ENCODE results near the gene PAF1. TPM values are rescaled to one million over a fixed set of nuclear protein-coding genes. Genes with fewer than 3 reads are reported as not detected.

Gene PAF1
- total and polyA plus RNA-seq, 2 donors (not counting 3 experiments of a cell fraction or from before 2014, with no cell fraction given): 55.1 to 90.8 TPM

- peaks cover 11 to 49% of the 10 kb centered on the region in 2 experiments for H3K36me3 ChIP-seq (ENCODE audit: control insufficient read depth in 2 of 2, extremely low read depth in 1 of 2, insufficient read depth in 2 of 2, low read length in 2 of 2)
- no TSS peak for BruUV-seq (replicated peaks)
- POLR2A ChIA-PET: interaction anchor here (1.8 kb wide), 1 partner anchor 15 kb away, joined by 7 read pairs; the partner anchor contains the start of gene RPS16
Measured at GRCh38 chr19:39420769-39421168, 29.9 kb upstream of the PAF1 start.

More at GRCh38 chr19:39420769-39421168, 29.9 kb upstream of the PAF1 start:
- H3K9ac ChIP-seq (replicated peaks; ENCODE audit: extremely low read depth, insufficient read depth, low read length): no peak overlapping the region
- TF ChIP-seq MAX (IDR thresholded peaks at IDR 0.05; ENCODE audit: insufficient read depth, insufficient read length) (no peak), FOS (IDR thresholded peaks at IDR 0.05; ENCODE audit: borderline replicate concordance, insufficient read depth, low read length) (no peak), POLR2A (IDR thresholded peaks at IDR 0.05; ENCODE audit: low read depth, low read length) (no peak), POLR2AphosphoS5 (IDR thresholded peaks at IDR 0.05; ENCODE audit: insufficient read depth, low read depth, low read length) (no peak), GATA2 (IDR thresholded peaks at IDR 0.05; ENCODE audit: insufficient read depth, insufficient read length, low read depth, low read length) (no peak), JUN (IDR thresholded peaks at IDR 0.05; ENCODE audit: borderline replicate concordance, insufficient read depth, insufficient read length, low read depth) (no peak), EZH2 (IDR thresholded peaks at IDR 0.05; ENCODE audit: borderline replicate concordance, low read depth, low read length, severe bottlenecking) (no peak), CTCF (IDR thresholded peaks at IDR 0.05; ENCODE audit: extremely low read depth in 1 of 2, insufficient read depth in 1 of 2, low read depth in 1 of 2, low read length in 2 of 2) (no peak), MYC (IDR thresholded peaks at IDR 0.05; ENCODE audit: low read depth, low read length) (no peak)
- DNase-seq (ENCODE audit: low read depth, low spot score) (no peak), FAIRE-seq (no peak)
- H3K4me2 ChIP-seq (ENCODE audit: insufficient read depth, low read length): no peak overlapping the region
- no peaks in the 10 kb centered on the region for H3K9me1 ChIP-seq (replicated peaks; ENCODE audit: control insufficient read depth, extremely low read depth, insufficient read depth, low read length)
- H3K4me1 ChIP-seq (ENCODE audit: control insufficient read depth, extremely low read depth, insufficient read depth, low read length): no peaks in the 10 kb centered on the region
- no peaks in the 10 kb centered on the region for H3K79me2 ChIP-seq (ENCODE audit: control insufficient read depth, insufficient read depth, low read length)
- no peaks in the 10 kb centered on the region for H3K9me3 ChIP-seq (replicated peaks; ENCODE audit: control insufficient read depth, insufficient read depth, low read length)
- dilution Hi-C loops (cut with MboI; ENCODE audit: extremely low pct_ligation_motif_present, low sequenced_read_pairs) (no loop called here), intact Hi-C loops (cut with micrococcal nuclease) (no loop called here)
- H3K27me3 ChIP-seq (ENCODE audit: control insufficient read depth in 2 of 2, insufficient read depth in 2 of 2, low read length in 2 of 2): no peaks in the 10 kb centered on the region
- H3K27ac ChIP-seq (ENCODE audit: insufficient read depth, low read depth, low read length): no peak overlapping the region
- H3K4me3 ChIP-seq (replicated peaks in 1 of 3; ENCODE audit: insufficient read depth in 1 of 3, low read depth in 1 of 3, low read length in 3 of 3): no peak overlapping the region
- no peaks in the 10 kb centered on the region for H4K20me1 ChIP-seq (replicated peaks; ENCODE audit: control insufficient read depth, extremely low read depth, insufficient read depth, low read length)
- H2AFZ ChIP-seq (ENCODE audit: low read depth, low read length): no peak overlapping the region
- CTCF ChIA-PET: interaction anchor here (0.6 to 1.1 kb wide), 3 partner anchors 8 to 54 kb away, joined by 3 read pairs; partner anchors contain the start of gene MED29

All from endothelial cell of umbilical vein (primary cell).